Thyroid gland (tissue), 4 donors: ENCODE data around the gene PTPRR.

Experiments used
- POLR2A ChIP-seq, 2 donors: fragments of 450-650 bp; IDR thresholded peaks; one replicate each; pipeline ENCODE4 v1.6.1; 2017; ENCODE audit warnings: antibody characterized with exemption in 2 of 2, mild to moderate bottlenecking in 2 of 2, moderate library complexity in 1 of 2
- TF ChIP-seq, protein P1 (sequence below), 6 experiments: fragments of 200-600 bp in 3 of 6; fragments of 450-650 bp in 3 of 6; sonication (generic) in 3 of 6; IDR thresholded peaks; one replicate each; pipeline ENCODE4 v1.5.1; 2016 to 2019; ENCODE audit warnings: antibody characterized with exemption in 6 of 6, mild to moderate bottlenecking in 2 of 6, inconsistent platforms in 1 of 6, moderate library complexity in 1 of 6

DNA sequence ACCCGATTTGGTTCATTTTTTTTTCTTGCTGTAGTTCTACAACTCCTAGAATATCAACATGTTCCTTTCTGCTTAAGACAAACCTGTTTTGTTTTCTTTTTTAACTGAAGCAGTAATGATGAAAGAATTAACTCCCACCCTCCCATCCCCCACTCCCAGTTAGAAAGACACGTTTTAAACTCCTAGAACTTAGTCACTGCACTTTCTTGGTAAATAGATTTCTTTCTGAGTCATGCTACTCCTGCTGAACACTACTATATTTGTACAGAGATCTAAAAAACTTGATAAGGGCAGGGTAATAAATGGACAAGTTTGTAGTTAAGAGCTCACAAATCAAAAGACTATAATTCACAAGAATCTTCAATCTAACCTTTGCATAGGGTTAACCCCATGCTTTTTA lies 164.4 kb downstream of the PTPRR start:
- TF ChIP-seq, protein P1, sequence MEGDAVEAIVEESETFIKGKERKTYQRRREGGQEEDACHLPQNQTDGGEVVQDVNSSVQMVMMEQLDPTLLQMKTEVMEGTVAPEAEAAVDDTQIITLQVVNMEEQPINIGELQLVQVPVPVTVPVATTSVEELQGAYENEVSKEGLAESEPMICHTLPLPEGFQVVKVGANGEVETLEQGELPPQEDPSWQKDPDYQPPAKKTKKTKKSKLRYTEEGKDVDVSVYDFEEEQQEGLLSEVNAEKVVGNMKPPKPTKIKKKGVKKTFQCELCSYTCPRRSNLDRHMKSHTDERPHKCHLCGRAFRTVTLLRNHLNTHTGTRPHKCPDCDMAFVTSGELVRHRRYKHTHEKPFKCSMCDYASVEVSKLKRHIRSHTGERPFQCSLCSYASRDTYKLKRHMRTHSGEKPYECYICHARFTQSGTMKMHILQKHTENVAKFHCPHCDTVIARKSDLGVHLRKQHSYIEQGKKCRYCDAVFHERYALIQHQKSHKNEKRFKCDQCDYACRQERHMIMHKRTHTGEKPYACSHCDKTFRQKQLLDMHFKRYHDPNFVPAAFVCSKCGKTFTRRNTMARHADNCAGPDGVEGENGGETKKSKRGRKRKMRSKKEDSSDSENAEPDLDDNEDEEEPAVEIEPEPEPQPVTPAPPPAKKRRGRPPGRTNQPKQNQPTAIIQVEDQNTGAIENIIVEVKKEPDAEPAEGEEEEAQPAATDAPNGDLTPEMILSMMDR (IDR thresholded peaks at IDR 0.05) = no peak
- no peak for TF ChIP-seq POLR2A (IDR thresholded peaks at IDR 0.05)
